Right lobe of liver (tissue), 4 donors: ENCODE results near the gene MRC2.

ENCODE experiments used
- POLR2A ChIP-seq: fragments of 450-650 bp; IDR thresholded peaks from one replicate; pipeline ENCODE4 v1.6.1; 2017; ENCODE audit warnings: antibody characterized with exemption, mild to moderate bottlenecking
- TF ChIP-seq, protein P1 (sequence below), 4 donors: fragments of 200-600 bp in 3 of 4; fragments of 450-650 bp in 1 of 4; IDR thresholded peaks; one replicate each; pipeline versions ENCODE4 v1.5.1 to v1.8.0; 2016 to 2022; ENCODE audit warnings: antibody characterized with exemption in 4 of 4, mild to moderate bottlenecking in 2 of 4
- donor health status: DM: no; HTN: no; CAD: no.
- donor health status: DM: no; HTN: no; CAD: no.
- donor health status: DM: no; HTN: yes; CAD: no.

DNA sequence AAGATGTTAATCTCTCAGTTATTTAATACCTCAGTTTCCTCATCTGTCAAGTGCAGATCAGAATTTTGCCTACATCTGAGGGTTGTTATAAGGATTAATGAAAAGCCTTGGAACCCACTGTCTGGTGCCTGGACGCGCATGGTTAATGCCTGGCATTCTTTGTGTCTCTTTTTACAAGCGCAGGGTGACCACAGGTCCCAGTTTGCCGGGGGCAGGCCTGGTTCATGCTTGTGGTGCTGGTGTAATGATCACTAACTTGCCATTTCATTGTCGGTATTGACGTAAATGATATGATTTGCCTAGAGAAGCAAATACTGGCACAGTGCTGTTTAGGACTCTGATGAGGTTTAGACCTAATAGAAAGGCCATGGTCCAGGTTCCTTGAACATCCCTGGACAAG is 23.1 kb downstream of the MRC2 start:
- TF ChIP-seq, protein P1, sequence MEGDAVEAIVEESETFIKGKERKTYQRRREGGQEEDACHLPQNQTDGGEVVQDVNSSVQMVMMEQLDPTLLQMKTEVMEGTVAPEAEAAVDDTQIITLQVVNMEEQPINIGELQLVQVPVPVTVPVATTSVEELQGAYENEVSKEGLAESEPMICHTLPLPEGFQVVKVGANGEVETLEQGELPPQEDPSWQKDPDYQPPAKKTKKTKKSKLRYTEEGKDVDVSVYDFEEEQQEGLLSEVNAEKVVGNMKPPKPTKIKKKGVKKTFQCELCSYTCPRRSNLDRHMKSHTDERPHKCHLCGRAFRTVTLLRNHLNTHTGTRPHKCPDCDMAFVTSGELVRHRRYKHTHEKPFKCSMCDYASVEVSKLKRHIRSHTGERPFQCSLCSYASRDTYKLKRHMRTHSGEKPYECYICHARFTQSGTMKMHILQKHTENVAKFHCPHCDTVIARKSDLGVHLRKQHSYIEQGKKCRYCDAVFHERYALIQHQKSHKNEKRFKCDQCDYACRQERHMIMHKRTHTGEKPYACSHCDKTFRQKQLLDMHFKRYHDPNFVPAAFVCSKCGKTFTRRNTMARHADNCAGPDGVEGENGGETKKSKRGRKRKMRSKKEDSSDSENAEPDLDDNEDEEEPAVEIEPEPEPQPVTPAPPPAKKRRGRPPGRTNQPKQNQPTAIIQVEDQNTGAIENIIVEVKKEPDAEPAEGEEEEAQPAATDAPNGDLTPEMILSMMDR (IDR thresholded peaks at IDR 0.05): no peak
- TF ChIP-seq POLR2A: no peak
